ENCODE data around the gene PCDHGB2. TPM values are rescaled to one million over a fixed set of nuclear protein-coding genes. Genes with fewer than 3 reads are reported as not detected.
A peak's percentile ranks its signal among the peaks of the same experiment; 100 is the strongest.
"Not testable (repeated sequence)": the region's sequence is repeated elsewhere in the genome, so short reads cannot be mapped to it uniquely, and the experiment has no call there.

PCDHGB2 gene
- total RNA-seq, 1 donor from 2014 or later, result 0.98 TPM

- H3K4me3 ChIP-seq (ENCODE audit: low read depth, low read length), result peak within 1 kb of the TSS; percentile 11
- TF ChIP-seq CTCF (conservative IDR thresholded peaks at IDR 0.05; ENCODE audit: low read depth, low read length), result peak; percentile 40
- DNase-seq (ENCODE audit: low read depth), result no peak
Measured at GRCh38 chr5:141343242-141343952, 16.4 kb upstream of the PCDHGB2 start, which contains the start of gene PCDHGA3. TSS of gene PCDHGA3 (plus strand) at chr5:141343829. CDS start at chr5:141344034, 205 bp downstream.

GRCh38 chr5:141343953-141344463, 15.8 kb upstream of the PCDHGB2 start:
- TF ChIP-seq CTCF (conservative IDR thresholded peaks at IDR 0.05; ENCODE audit: low read depth, low read length), result no peak
- H3K4me3 ChIP-seq (ENCODE audit: low read depth, low read length), result peak overlapping the region; percentile 11

DNA sequence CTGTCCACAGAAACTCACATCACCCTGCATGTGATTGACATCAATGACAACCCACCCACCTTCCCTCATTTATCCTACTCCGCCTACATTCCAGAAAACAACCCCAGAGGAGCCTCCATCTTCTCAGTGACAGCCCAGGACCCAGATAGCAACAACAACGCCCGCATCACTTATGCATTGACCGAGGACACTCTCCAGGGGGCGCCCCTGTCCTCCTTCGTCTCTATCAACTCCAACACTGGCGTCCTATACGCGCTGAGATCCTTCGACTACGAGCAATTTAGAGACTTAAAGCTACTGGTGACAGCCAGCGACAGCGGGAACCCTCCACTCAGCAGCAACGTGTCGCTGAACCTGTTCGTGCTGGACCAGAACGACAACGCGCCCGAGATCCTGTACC, 14.5 kb upstream of the PCDHGB2 start:
- DNase-seq (ENCODE audit: low read depth), result no peak
- H3K4me3 ChIP-seq (ENCODE audit: low read depth, low read length), result no peak overlapping the region
- TF ChIP-seq CTCF (conservative IDR thresholded peaks at IDR 0.05; ENCODE audit: low read depth, low read length), result no peak

More at GRCh38 chr5:141343953-141344463, 15.8 kb upstream of the PCDHGB2 start:
- DNase-seq (ENCODE audit: low read depth), result no peak

GRCh38 chr5:141346017-141346416, 13.8 kb upstream of the PCDHGB2 start:
- not testable (repeated sequence) for DNase-seq (ENCODE audit: low read depth); H3K4me3 ChIP-seq (ENCODE audit: low read depth, low read length)

DNA sequence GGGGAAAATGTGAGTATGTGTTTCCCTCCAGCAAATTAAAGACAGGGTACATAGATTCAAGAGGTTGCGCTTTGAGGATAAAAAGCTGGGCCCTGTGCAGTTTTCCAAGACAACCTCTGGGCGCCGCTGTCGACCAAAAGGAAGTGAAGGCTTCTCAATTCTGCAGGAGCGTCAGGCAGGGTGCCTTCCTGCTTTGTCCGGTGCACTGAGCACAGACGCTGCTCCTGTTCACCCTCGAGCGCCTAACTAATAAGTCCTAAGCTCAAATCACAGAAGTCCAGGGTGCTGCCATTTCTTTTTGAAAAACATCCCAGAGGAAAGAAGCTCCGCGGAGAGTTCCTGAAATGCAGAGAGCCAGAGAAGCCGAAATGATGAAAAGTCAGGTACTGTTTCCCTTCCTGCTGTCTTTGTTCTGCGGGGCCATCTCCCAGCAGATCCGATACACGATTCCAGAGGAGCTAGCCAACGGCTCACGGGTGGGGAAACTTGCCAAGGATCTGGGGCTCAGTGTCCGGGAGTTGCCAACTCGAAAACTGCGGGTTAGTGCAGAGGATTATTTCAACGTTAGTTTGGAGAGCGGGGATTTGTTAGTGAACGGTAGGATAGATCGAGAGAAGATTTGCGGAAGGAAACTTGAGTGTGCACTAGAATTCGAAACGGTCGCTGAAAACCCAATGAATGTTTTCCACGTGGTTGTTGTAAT, 9.7 kb upstream of the PCDHGB2 start, which contains the start of gene PCDHGB1:
PCDHGB1 (plus strand) TSS at position 183 of the 703 bp plus-strand sequence; CDS start at position 345, 162 bp downstream.
- H3K4me3 ChIP-seq (ENCODE audit: low read depth, low read length), result peak within 1 kb of the TSS; percentile 37
- peak; percentile 54 for TF ChIP-seq CTCF (conservative IDR thresholded peaks at IDR 0.05; ENCODE audit: low read depth, low read length)
- DNase-seq (ENCODE audit: low read depth), result no peak

GRCh38 chr5:141351591-141351990, 8.2 kb upstream of the PCDHGB2 start:
- H3K4me3 ChIP-seq (ENCODE audit: low read depth, low read length), result no peak overlapping the region
- TF ChIP-seq CTCF (conservative IDR thresholded peaks at IDR 0.05; ENCODE audit: low read depth, low read length), result no peak
- DNase-seq (ENCODE audit: low read depth), result no peak

- TF ChIP-seq CTCF (conservative IDR thresholded peaks at IDR 0.05; ENCODE audit: low read depth, low read length), result peak; percentile 52
- no peak for DNase-seq (ENCODE audit: low read depth)
- peak within 1 kb of the TSS; percentile 32 for H3K4me3 ChIP-seq (ENCODE audit: low read depth, low read length)
Measured at GRCh38 chr5:141354900-141355469, 4.8 kb upstream of the PCDHGB2 start, which contains the start of gene PCDHGA4. TSS of gene PCDHGA4 (plus strand) at chr5:141355021. CDS start at chr5:141355108, 87 bp downstream.

Measured in epithelial cell of proximal tubule (primary cell).